GM18520 (cell line): ENCODE results near the gene SH2D3A.
A peak's percentile ranks its signal among the peaks of the same experiment; 100 is the strongest.
"Not testable (repeated sequence)": the region's sequence is repeated elsewhere in the genome, so short reads cannot be mapped to it uniquely, and the experiment has no call there.

Experiments used
- ATAC-seq: cut with Tn5 transposase; IDR thresholded peaks from one replicate; pipeline ENCODE4 v1.9.1; 2021; ENCODE audit not compliant: unreplicated experiment

The SH2D3A gene

DNA sequence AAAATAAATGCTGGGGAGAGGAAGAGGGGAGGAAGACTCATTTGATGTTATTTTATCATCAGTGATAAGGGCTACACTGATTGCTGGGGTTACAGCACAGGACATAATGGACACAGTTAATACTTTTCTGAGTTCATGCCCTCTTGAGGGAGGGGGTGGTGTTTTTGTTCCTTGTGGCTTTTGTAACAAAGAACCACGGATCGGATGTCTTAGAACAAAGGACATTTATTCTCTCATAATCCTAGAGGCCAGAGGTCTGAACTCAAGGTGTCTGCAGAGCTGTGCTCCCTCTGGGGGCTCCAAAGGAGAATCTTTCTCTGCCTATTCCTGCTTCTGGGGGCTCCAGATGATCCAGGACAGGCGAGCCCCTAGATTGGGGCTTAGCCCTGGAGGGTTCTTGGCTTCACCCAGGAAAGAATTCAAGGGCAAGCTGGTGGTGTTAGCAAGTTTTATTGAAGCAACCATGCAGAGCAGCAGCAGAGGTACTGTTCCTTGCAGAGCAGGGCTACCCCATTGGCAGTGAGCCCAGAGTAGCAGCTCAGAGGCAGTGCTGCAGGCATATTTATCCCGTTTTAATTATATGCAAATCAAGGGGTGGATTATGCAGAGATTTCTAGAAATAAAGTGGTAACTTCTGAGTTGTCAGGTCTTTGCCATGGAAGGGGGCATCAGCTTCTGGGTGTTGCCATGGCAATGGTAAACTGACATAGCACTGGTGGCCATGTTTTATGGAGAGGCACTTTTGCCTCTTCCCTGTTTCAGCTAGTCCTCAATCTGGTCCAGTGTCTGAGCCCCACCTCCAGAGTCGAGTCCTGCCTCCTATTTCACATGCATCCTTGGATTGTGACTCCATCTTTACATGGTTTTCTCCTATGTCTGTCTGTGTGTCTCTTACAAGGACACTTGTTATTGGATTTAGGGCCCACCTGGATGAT lies 23.2 kb upstream of the SH2D3A start:
- no peak for ATAC-seq

DNA sequence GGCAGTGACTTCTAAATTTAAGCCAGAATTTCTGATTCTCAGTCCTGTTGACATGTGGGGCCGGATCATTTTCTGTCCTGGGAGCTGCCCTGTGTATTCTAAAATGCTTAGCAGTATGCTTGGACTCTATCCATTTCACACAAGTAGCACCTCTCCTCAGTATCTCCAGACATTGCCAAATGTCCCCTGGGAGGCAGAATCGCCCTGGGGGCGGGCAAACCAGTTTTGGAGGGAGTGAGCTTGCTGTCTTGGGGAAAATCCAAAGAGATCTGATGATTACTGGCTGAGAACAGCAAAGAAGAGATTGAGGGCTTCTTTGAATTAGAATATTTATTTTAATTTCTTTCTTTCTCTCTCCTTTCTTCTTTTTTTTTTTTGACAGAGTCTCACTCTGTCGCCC lies 21.7 kb upstream of the SH2D3A start:
- no peak for ATAC-seq

DNA sequence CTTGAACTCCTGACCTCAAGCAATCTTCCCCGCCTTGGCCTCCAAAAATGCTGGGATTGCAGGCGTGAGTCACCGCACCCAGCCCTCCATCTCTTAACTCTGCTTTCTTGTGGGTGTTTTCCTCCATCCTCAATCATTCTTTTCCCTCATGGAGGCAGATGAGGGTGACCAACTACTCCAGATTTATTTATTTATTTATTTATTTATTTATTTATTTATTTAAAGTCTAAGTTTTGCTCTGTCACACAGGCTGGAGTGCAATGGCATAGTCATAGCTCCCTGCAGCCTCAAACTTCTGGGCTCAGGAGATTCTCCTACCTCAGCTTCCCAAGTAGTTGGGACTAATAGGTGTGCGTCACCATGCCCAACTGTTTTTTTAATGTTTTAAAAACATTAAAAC lies 20.2 kb upstream of the SH2D3A start:
- ATAC-seq: no peak

DNA sequence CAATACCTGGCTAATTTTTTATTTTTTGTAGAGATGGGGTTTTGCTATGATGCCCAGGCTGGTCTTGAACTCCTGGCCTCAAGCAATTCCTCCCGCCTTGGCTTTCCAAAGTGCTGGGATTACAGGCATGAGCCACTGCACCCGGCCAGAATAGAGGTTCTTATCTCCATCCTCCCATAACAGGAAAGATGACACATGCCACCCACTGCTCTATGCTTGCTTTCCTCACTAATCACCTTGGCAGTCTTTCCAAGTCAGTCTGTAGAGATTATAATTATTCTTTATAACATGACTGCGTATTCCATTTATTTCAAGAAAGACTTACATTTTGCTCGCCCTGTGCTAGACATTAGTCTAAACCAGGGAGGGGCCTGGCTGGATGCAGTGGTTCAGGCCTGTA lies 12.0 kb upstream of the SH2D3A start:
- no peak for ATAC-seq

DNA sequence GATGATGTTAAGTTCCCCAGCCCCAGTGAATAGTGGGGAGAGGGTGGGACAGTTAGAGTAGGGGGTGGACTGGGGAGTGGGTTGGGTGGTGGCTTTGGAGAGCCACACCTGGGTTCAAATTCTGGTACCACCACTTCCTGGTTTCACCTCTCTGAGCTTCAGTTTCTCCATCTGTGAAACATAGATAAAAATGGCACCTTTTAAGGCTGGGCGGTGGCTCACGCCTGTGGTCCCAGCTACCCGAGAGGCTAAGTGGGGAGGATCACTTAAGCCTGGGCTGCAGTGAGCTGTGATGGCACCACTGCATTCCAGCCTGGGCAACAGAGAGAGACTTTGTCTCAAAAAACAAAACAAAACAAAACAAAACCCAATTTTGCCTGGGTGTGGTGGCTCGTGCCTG lies 11.2 kb upstream of the SH2D3A start:
- ATAC-seq: no peak

DNA sequence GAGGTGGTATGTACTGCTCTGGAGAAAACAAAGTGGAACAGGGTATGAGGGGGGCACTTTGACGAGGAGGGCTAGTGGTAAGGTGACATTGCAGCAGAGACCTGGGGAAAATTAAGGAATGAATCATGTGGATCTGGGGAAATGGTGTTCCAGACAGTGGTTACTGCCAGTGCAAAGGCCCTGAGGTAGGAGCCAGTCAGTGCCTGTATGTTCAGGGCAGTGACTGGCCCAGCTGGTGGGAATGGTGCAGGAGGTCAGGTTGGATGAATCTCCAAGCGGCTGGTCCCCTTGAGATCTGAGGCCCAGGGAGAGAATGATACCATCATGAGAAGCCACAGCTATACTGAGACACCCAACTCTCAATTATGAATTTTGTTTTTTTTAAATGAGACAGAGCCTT lies 10.2 kb upstream of the SH2D3A start:
- ATAC-seq: no peak

DNA sequence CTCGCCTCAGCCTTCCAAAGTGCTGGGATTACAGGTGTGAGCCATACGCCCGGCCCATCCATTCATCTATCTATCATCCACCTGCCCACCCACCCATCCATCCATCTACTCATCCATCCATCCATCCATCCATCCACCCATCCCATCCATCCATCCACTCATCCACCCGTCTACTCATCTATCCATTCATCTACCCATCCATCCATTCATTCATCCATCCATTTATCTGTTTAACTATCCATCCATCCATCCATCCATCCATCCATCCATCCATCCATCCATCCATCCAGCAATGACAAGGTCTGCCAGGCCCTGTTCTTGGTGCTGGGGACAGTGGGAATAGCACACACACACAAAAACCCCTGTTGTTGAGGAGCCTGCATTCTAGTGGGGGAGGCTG lies 9.8 kb upstream of the SH2D3A start:
- no peak for ATAC-seq

DNA sequence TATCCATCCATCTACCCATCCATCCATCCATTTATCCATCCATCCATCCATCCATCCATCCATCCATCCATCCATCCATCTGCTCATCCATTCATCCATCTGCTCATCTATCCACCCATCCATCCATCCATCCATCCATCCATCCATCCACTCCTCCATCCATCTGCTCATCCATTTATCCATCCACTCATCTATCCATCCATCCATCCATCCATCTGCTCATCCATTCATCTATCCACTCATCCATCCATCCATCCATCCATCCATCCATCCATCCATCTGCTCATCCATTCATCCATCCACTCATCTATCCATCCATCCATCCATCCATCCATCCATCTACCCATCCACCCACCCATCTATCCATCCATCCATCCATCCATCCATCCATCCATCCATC lies 8.8 kb upstream of the SH2D3A start:
- ATAC-seq: not testable (repeated sequence)

DNA sequence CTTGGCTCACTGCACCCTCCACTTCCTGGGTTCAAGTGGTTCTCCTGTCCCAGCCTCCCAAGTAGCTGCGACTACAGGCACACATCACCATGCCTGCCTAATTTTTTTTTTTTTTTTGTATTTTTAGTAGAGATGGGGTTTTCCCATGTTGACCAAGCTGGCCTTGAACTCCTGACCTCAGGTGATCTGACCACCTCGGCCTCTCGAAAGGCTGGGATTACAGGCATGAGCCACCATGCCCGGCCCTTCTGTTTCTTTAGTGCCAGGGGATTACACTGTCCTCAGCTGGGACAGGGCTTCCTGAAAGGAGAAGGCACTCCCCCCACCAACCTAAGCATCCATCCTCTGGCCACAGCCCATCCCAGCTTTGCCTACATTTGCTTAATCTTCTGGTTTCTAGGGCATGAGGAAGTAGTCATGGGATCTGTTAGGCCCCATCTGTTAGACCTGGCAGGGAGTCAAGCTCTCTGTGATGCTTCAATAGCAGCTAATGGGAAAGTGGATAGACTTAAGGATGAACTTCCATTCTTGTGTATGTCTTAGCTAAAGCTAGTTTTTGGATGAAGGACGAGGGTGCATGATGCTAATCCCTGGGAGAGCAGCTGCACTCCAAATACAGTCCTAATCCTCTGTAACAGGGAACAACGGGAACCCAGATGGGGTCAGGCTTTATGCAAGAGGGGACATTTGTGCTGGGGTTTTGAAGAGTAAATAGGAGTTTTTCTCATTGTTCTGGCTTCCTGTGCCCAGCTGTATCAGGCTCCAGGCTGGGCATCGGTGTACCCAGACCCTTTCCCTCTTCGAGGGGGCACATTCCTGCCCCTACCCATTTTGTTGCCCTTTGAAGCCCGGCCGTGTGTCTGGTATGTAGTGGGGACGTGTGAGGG lies 7.8 kb upstream of the SH2D3A start:
- ATAC-seq: no peak

DNA sequence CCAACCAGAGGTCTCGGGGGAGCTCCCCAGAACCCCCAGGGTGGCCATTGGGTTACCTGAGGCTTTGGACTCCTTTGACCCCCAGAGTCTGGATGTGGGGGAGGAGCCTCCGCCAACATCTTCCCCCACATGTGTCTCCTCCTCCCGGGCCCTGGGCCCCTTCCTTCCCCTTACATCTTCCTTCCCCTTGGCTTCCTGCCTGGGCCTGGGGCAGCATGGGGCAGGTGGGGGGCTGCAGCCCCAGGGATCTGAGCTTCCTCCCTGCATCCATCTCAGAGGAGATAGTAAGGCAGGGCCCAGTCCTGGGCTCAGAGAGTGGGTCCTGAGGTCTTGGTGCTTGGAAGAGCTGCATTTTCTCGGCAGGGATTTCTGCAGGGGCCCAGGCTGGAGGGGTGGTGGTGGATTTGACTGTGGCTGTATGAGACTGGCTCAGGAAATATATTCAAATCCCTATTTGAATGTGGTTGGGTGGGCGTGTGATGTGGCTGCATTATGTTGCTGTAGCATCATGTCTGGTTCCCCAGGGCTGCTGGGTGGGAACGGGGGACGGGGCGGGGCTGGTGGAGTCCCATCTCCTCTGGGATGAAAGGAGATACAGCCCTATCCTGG lies 6.2 kb upstream of the SH2D3A start:
- no peak for ATAC-seq

DNA sequence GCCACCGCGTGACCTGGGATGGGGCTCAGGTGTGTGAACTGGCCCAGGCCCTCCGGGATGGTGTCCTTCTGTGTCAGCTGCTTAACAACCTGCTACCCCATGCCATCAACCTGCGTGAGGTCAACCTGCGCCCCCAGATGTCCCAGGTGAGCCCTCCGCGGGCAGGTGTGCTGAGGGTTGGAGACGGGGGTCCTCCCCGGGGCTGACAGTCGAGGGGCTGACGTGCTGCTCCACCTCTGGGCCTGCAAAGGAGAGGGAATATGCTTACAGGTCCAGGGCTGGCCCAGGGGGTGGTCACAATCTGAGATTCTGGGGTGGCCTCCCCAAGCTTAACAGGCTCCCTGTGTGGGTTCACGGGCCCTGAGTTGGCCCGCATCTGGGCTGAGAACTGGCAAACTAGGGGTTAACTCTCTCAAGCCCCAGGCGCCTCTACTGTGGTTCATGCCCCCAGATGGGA lies 5.7 kb upstream of the SH2D3A start:
- ATAC-seq: no peak

DNA sequence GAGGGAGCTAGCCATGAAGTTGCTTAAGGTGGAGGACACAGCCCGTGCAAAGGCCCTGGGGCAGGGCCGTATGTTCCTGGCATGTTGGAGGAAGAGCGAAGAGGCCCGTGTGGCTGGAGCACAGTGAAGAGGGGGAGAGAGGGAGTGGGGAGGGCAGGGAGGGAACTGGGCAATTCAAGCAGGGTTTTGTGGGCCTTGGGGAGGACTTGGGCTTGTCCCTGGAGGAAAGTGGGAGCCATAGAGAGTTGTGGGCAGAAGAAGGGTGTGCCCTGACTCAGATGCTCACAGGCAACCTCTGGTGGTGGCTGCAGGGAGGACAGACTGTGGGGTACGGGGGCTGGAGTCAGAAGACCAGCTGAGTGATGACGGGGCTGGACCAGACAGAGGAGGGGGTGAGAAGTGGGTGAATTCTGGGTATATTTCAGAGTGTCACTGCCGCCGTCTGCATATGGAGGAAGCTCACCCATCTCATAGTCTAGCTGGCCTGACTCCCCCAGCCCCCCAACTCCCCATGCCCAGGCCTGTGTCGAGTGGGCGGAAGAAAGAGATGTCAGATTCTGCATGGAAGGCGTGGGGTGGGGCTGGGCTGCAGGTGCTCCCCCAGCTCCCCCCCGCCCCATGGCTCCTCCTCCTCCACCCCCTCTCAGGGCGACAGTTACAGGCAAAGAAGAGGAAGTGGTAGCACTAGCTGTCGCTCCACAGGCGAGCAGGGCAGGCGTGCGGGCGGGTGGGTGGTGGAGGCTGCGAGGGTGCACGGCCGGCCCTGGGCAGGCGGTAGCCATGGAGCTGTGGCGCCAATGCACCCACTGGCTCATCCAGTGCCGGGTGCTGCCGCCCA lies 5.0 kb upstream of the SH2D3A start, which contains the start of gene VAV1:
TSS of gene VAV1 (plus strand) at position 681 of the 838 bp plus-strand sequence. CDS start at position 781, 100 bp downstream.
- ATAC-seq: no peak

DNA sequence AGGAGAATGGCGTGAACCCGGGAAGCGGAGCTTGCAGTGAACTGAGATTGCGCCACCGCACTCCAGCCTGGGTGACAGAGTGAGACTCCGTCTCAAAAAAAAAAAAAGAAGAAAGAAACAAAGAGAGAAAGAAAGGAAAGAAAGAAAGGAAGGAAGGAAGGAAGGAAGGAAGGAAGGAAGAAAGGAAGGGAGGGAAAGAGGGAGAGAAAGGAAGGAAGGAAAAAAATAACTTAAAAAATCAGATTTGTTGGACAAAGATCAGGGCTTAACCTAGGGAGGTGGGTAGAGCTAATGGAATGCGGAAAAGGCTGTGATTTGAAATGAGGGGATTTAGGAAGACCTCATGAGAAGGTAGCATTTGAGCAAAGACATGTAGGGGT lies 4.4 kb upstream of the SH2D3A start:
- ATAC-seq: not testable (repeated sequence)

DNA sequence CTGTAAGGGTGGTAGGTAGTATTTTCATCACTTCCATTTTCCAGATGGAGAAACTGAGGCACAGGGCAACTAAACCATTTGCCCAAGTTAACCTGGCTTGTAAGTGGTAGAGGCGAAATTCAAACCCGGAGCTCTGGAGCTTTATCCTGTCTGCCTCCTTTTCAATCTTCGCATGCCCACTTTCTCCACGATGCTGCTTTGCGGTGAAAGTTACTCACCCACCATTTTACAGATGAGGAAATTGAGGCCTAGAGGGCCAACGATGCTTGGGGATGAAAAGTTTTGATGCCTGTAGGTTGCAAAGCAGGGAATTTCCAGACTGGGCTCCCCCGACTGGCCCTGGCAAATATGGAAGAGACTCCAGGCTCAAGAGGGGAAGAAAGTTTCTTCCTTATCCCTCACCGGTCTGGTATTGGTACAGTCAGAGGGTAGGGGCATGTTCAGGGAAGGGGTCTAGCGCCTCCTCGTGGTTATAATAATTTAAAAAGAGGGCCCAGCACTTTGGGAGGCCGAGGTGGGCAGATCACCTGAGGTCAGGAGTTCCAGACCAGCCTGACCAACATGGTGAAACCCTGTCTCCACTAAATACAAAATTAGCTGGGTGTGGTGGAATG lies 1.9 kb upstream of the SH2D3A start:
- ATAC-seq: no peak

DNA sequence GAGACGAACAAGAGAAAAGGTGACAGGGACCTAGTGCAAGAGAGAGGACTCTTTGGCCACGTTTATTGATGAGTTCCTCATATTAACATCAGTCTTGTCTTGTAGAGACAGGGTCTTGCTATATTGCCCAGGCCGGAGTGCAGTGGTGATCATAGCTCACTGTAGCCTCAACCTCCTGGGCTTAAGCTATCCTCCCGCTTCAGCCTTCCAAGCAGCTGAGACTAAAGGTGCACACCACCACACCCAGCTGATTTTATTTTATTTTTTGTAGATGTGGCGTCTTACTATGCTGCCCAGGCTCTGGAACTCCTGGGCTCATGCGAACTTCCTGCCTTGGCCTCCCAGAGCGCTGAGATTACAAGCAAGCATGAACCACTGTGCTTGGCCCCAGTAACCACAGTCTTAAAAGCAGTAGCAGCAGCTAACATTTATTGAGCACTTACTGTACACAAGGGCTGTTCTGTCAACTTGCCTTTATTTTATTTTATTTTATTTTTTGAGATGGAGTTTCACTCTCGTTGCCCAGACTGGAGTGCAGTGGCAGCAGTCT lies 1.1 kb upstream of the SH2D3A start:
- no peak for ATAC-seq

DNA sequence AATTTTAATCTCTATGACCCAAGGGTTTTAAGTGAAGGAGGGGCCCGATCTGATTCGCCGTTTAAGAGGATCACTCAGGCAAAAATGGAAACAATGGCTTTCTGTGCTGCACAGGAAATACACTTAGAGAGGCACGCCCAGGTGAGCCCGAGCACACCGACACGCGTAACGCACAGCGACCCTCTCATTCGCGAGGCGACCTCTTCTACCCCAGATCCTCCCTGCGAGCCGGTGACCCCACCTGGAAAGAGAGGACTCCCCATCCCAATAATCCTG lies 216 bp downstream of the SH2D3A start:
- peak; percentile 6 for ATAC-seq

DNA sequence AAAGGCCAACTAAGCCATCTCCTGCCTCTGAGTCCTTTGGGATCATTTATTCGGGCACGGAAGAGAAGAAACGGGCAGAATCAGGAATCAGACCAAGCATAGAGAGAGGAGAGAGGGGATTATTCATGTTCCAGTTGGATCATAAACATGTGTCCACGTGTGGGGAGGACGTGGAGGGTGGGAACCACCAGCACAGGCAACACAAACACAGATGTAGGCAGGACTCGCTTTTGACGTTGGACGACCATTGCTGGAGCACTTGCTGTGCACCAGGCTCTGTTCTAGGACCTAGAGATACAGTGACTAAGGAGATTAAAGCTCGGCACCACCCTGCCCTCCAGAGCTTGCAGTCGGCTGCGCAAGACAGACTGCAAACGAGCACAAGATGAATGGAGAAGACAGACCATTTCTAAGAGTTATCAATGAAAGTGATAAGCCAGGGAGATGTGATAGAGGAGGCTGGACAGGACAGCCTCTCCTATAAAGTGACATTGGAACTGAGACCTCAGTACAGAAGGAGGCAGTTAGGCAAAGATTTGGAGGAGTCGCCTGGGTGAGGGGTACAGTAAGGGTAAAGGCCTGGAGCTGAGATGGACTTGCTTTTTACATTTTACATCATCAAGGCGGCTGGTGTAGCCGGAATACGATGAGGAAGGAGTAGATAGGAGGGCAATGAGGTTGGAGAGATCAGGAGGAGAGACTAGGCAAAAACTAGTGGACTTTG lies 716 bp downstream of the SH2D3A start:
- no peak for ATAC-seq

DNA sequence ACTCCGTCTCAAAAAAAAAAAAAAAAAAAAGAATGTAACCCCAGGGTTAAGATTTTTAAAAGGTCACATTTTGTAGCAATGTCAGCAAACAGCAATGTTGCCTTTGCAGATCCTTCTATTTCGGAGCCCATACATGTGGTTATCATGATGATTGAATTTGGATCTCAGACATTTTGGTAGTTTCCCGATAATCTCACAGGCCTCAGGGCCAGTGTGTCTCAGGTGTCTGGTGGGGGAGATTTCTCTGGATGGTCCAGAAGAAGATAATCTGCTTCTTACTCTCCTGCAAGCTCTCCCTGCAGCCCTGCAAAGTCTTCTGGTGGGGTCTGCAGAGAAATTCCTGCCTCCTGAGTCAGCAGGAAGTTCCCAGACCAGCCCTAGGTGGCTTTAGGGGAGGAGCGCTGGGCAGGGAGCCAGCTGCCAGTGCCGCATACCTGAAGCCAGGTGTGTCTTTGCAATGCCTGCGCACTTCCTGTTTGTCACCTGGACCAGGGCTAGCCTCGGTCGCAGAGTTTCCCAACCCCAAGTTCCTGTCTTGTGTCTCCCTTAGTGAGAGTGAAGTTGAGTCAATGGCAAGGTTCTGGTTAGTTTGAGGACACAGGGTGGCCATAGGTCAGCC lies 1.4 kb downstream of the SH2D3A start:
- ATAC-seq: no peak

DNA sequence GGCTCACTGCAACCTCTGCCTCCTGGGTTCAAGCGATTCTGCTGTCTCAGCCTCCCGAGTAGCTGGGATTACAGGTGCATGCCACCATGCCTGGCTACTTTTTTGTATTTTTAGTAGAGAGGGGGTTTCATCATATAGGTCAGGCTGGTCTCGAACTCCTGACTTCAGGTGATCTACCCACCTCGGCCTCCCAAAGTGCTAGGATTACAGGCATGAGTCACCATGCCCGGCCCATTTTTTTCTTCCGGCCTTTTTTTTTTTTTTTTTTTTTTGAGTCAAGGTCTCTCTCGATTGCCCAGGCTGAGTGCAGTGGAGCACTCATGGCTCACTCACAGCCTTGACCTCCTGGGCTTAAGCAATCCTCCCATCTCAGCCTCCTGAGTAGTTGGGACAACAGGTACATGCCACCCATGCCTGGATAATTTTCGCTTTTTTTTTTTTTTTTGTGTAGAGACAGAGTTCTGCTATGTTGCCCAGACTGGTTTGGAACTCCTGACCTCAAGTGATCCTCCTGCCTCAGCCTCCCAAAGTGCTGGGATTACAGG lies 4.9 kb downstream of the SH2D3A start:
- ATAC-seq: not testable (repeated sequence)
